H9 (cell line): ENCODE data around the gene EDDM3A. TPM values are rescaled to one million over a fixed set of nuclear protein-coding genes. Genes with fewer than 3 reads are reported as not detected.

ENCODE experiments used
- DNase-seq: peaks from one replicate; pipeline ENCODE4 v3.0.0-alpha.2; 2017
- H2AFZ ChIP-seq: one replicate; pipeline ENCODE4 v1.6.1; 2013; ENCODE audit warnings: mild to moderate bottlenecking, low read length, control low read depth, moderate library complexity
- H2AK5ac ChIP-seq: 2 replicates; pipeline ENCODE4 v1.6.1; 2013; ENCODE audit warnings: low read length, control low read depth, mixed read lengths; ENCODE audit not compliant: insufficient read length
- H2BK120ac ChIP-seq: one replicate; pipeline ENCODE4 v1.6.1; 2013; ENCODE audit warnings: low read depth, mild to moderate bottlenecking, low read length, control low read depth, inconsistent platforms; ENCODE audit not compliant: poor library complexity, severe bottlenecking
- H2BK12ac ChIP-seq: 2 replicates; pipeline ENCODE4 v1.6.1; 2013; ENCODE audit warnings: low read length, control low read depth, mixed read lengths, low read depth; ENCODE audit not compliant: insufficient read length
- H2BK15ac ChIP-seq: 2 replicates; pipeline ENCODE4 v1.6.1; 2013; ENCODE audit warnings: low read depth, low read length, control low read depth
- H2BK20ac ChIP-seq: one replicate; pipeline ENCODE4 v1.6.1; 2013; ENCODE audit warnings: low read depth, mild to moderate bottlenecking, low read length, control low read depth, inconsistent platforms; ENCODE audit not compliant: poor library complexity, severe bottlenecking
- H2BK5ac ChIP-seq: 2 replicates; pipeline ENCODE4 v1.6.1; 2013; ENCODE audit warnings: low read length, control low read depth, mixed read lengths; ENCODE audit not compliant: insufficient read length
- H3K14ac ChIP-seq: 2 replicates; pipeline ENCODE4 v1.6.1; 2013; ENCODE audit warnings: low read length, control low read depth; ENCODE audit not compliant: insufficient read depth
- H3K18ac ChIP-seq: 2 replicates; pipeline ENCODE4 v1.6.1; 2013; ENCODE audit warnings: low read depth, mild to moderate bottlenecking, mixed read lengths, low read length, control low read depth; ENCODE audit not compliant: insufficient read length
- H3K23ac ChIP-seq: 2 replicates; pipeline ENCODE4 v1.6.1; 2013; ENCODE audit warnings: low read length, control low read depth, mixed read lengths, low read depth; ENCODE audit not compliant: insufficient read length
- H3K23me2 ChIP-seq: 2 replicates; pipeline ENCODE4 v1.6.1; 2013; ENCODE audit warnings: low read depth, mild to moderate bottlenecking, mixed read lengths, low read length, control low read depth; ENCODE audit not compliant: insufficient read length, poor library complexity, severe bottlenecking
- H3K27ac ChIP-seq: 2 replicates; pipeline ENCODE4 v1.5.1; 2013; ENCODE audit warnings: low read length, control low read depth, mixed read lengths, low read depth; ENCODE audit not compliant: insufficient read length
- H3K27me3 ChIP-seq: 2 replicates; pipeline ENCODE4 v1.6.1; 2013; ENCODE audit warnings: low read length, control low read depth, inconsistent platforms; ENCODE audit not compliant: insufficient read depth
- H3K4ac ChIP-seq: 2 replicates; pipeline ENCODE4 v1.6.1; 2013; ENCODE audit warnings: low read depth, mild to moderate bottlenecking, control low read depth, inconsistent platforms, low read length, moderate library complexity
- H3K4me1 ChIP-seq: 2 replicates; pipeline ENCODE4 v1.6.1; 2013; ENCODE audit warnings: low read length, control low read depth, inconsistent platforms; ENCODE audit not compliant: insufficient read depth
- H3K4me2 ChIP-seq: 2 replicates; pipeline ENCODE4 v1.6.1; 2013; ENCODE audit warnings: low read length, control low read depth, mixed read lengths; ENCODE audit not compliant: insufficient read length, insufficient read depth
- H3K56ac ChIP-seq: 2 replicates; pipeline ENCODE4 v1.6.1; 2013; ENCODE audit warnings: low read depth, mild to moderate bottlenecking, mixed read lengths, low read length, control low read depth; ENCODE audit not compliant: insufficient read length
- H3K79me1 ChIP-seq: 2 replicates; pipeline ENCODE4 v1.6.1; 2013; ENCODE audit warnings: low read depth, mild to moderate bottlenecking, moderate library complexity, low read length, control low read depth, inconsistent platforms; ENCODE audit not compliant: insufficient read depth, poor library complexity, severe bottlenecking
- H3K79me2 ChIP-seq: 2 replicates; pipeline ENCODE4 v1.6.1; 2013; ENCODE audit warnings: low read length, control low read depth, inconsistent platforms; ENCODE audit not compliant: insufficient read depth
- H3K9ac ChIP-seq: 2 replicates; pipeline ENCODE4 v1.6.1; 2013; ENCODE audit warnings: low read length, control low read depth, mixed read lengths; ENCODE audit not compliant: insufficient read length; ENCODE audit errors: extremely low read depth
- H3K9me3 ChIP-seq: one replicate; pipeline ENCODE4 v1.6.1; 2013; ENCODE audit warnings: low read depth, low read length, inconsistent platforms; ENCODE audit not compliant: control insufficient read depth
- H3T11ph ChIP-seq: one replicate; pipeline ENCODE4 v1.6.1; 2013; ENCODE audit warnings: mild to moderate bottlenecking, low read length, control low read depth, inconsistent platforms
- H4K20me1 ChIP-seq: one replicate; pipeline ENCODE4 v1.6.1; 2013; ENCODE audit not compliant: control insufficient read depth, insufficient read length, insufficient read depth
- H4K5ac ChIP-seq: 2 replicates; pipeline ENCODE4 v1.6.1; 2013; ENCODE audit warnings: low read depth, mild to moderate bottlenecking, mixed read lengths, low read length, control low read depth; ENCODE audit not compliant: insufficient read length
- H4K8ac ChIP-seq: replicated peaks from 2 replicates; pipeline ENCODE4 v1.6.1; 2013; ENCODE audit warnings: low read length, control low read depth, mixed read lengths, low read depth; ENCODE audit not compliant: insufficient read length
- H4K91ac ChIP-seq: 2 replicates; pipeline ENCODE4 v1.6.1; 2013; ENCODE audit warnings: low read depth, mild to moderate bottlenecking, moderate library complexity, mixed read lengths, low read length, control low read depth; ENCODE audit not compliant: insufficient read length
- H3K27ac Mint-ChIP-seq, 3 experiments: 2 replicates in 2 of 3; 3 replicates in 1 of 3; pipeline ENCODE4 v1.8.0; 2020 to 2021; ENCODE audit warnings: mixed read lengths in 3 of 3, mild to moderate bottlenecking in 1 of 3, moderate library complexity in 1 of 3
- H3K27me3 Mint-ChIP-seq: 2 replicates; pipeline ENCODE4 v1.8.0; 2021; ENCODE audit warnings: low read depth, mild to moderate bottlenecking, moderate library complexity, mixed read lengths
- H3K36me3 Mint-ChIP-seq, 3 experiments: 2 replicates in 2 of 3; 3 replicates in 1 of 3; pipeline ENCODE4 v1.8.0; 2020 to 2021; ENCODE audit warnings: low read depth in 3 of 3, mixed read lengths in 3 of 3; ENCODE audit not compliant: insufficient read depth in 1 of 3
- H3K4me1 Mint-ChIP-seq, 2 experiments: 2 replicates each; pipeline ENCODE4 v1.8.0; 2020; ENCODE audit warnings: mixed read lengths in 2 of 2
- H3K4me3 Mint-ChIP-seq, 2 experiments: 2 replicates in 1 of 2; 3 replicates in 1 of 2; pipeline ENCODE4 v1.8.0; 2020 to 2021; ENCODE audit warnings: mild to moderate bottlenecking in 2 of 2, mixed read lengths in 2 of 2, moderate library complexity in 1 of 2
- H3K9me3 Mint-ChIP-seq, 2 experiments: 2 replicates in 1 of 2; 3 replicates in 1 of 2; pipeline ENCODE4 v1.8.0; 2020; ENCODE audit warnings: mild to moderate bottlenecking in 2 of 2, mixed read lengths in 2 of 2, moderate library complexity in 1 of 2
- CTCF ChIP-seq: fragments of 200-600 bp; sonication (generic); conservative IDR thresholded peaks from 3 replicates; pipeline ENCODE4 v1.8.0; 2021; ENCODE audit warnings: antibody characterized with exemption, mild to moderate bottlenecking
- WGBS: extraction: QIAGEN DNeasy Blood & Tissue Kit; methylation state at CpG from one replicate; pipeline ENCODE4 v1.1.7; 2013; ENCODE audit warnings: missing lambda C conversion rate, low lambda C conversion rate, mixed read lengths; ENCODE audit not compliant: insufficient read length; ENCODE audit errors: extremely low coverage; 5-methylcytosine and 5-hydroxymethylcytosine counted together
- total RNA-seq: library from RNA; stranded (reverse); gene quantifications from 2 replicates; pipeline ENCODE4 v1.2.1, GENCODE V29; 2021

EDDM3A gene
- total RNA-seq, 1 experiment from 2014 or later = not detected

GRCh38 chr14:20768593-20768892 lies 22.9 kb downstream of the EDDM3A start:
- Histone ChIP-seq H2BK120ac (no peak overlapping the region), H3K79me1 (no peaks in the 10 kb centered on the region), H3K9me3 (no peaks in the 10 kb centered on the region), H2BK12ac (no peak overlapping the region), H2BK5ac (no peak overlapping the region), H3K79me2 (no peaks in the 10 kb centered on the region), H3K23me2 (no peaks in the 10 kb centered on the region), H3K14ac (no peak overlapping the region), H3T11ph (no peak overlapping the region), H3K56ac (no peak overlapping the region), H3K18ac (no peak overlapping the region), H3K27me3 (no peaks in the 10 kb centered on the region), H3K27ac (no peak overlapping the region), H2AFZ (no peak overlapping the region), H4K20me1 (no peaks in the 10 kb centered on the region), H3K4ac (no peak overlapping the region), H4K5ac (no peak overlapping the region), H2AK5ac (no peak overlapping the region), H4K91ac (no peak overlapping the region), H2BK15ac (no peak overlapping the region), H3K9ac (no peak overlapping the region), H3K4me1 (no peaks in the 10 kb centered on the region), H4K8ac (no peak overlapping the region), H3K23ac (no peak overlapping the region), H2BK20ac (no peak overlapping the region), H3K4me2 (no peak overlapping the region)
- TF ChIP-seq CTCF = no peak
- no peaks in the 10 kb centered on the region; the same call in 1 of the 2 replicates for H3K27me3 Mint-ChIP-seq
- peaks cover 0 to 3% of the 10 kb centered on the region in 2 experiments; a peak in 2 of 5 replicates for H3K9me3 Mint-ChIP-seq
- peaks cover 0 to 1% (median 0%) of the 10 kb centered on the region in 3 experiments; a peak in 1 of 7 replicates for H3K36me3 Mint-ChIP-seq
- no peak overlapping the region for H3K27ac Mint-ChIP-seq
- H3K4me3 Mint-ChIP-seq = no peak overlapping the region
- H3K4me1 Mint-ChIP-seq = peaks cover 26 to 41% of the 10 kb centered on the region in 2 experiments
- DNase-seq = no peak
- no CpG with 5 or more reads among the region's 3 CpGs for whole genome bisulfite sequencing
